Measurements from ENCODE around the gene GLMP. TPM values are rescaled to one million over a fixed set of nuclear protein-coding genes. Genes with fewer than 3 reads are reported as not detected.

Gene GLMP
- total RNA-seq, 1 donor from 2014 or later, result 43.6 TPM

- no peak for FAIRE-seq
- H3K27ac Mint-ChIP-seq (ENCODE audit: unreplicated experiment), result no peak overlapping the region
- no peak overlapping the region for H2AFZ ChIP-seq (ENCODE audit: low read depth, low read length)
Measured at GRCh38 chr1:156263288-156263655, 32.2 kb downstream of the GLMP start.

GRCh38 chr1:156262461-156263287 is 32.8 kb downstream of the GLMP start:
- Histone ChIP-seq H4K20me1 (ENCODE audit: insufficient read depth, low read length) (peaks cover 85% of the 10 kb centered on the region), H3K27me3 (ENCODE audit: insufficient read depth, low read length) (no peaks in the 10 kb centered on the region), H3K27ac (ENCODE audit: low read depth, low read length) (peak overlapping the region; percentile 61), H3K79me2 (ENCODE audit: insufficient read depth, low read length) (peaks cover 18% of the 10 kb centered on the region), H3K36me3 (ENCODE audit: insufficient read depth, low read length) (peaks cover 61% of the 10 kb centered on the region), H3K9me3 (ENCODE audit: insufficient read depth, low read depth, low read length) (no peaks in the 10 kb centered on the region), H3K4me3 (ENCODE audit: insufficient read depth, low read depth, low read length) (no peak overlapping the region), H3K4me1 (ENCODE audit: insufficient read depth, low read length) (peaks cover 15% of the 10 kb centered on the region), H3K4me2 (ENCODE audit: low read length) (peak overlapping the region; percentile 61), H2AFZ (ENCODE audit: low read depth, low read length) (no peak overlapping the region), H3K9ac (ENCODE audit: low read length) (peak overlapping the region; percentile 42)
- DNase-seq (ENCODE audit: low read depth) (peak; percentile 90), FAIRE-seq (peak; percentile 83)
- Mint-ChIP-seq H3K27ac (ENCODE audit: unreplicated experiment) (no peak overlapping the region), H3K4me1 (ENCODE audit: low read depth, unreplicated experiment) (peaks cover 4% of the 10 kb centered on the region), H3K9me3 (ENCODE audit: unreplicated experiment) (no peaks in the 10 kb centered on the region), H3K4me3 (ENCODE audit: unreplicated experiment) (no peak overlapping the region), H3K36me3 (ENCODE audit: low read depth, unreplicated experiment) (peaks cover 42% of the 10 kb centered on the region), H3K27me3 (ENCODE audit: low read depth, unreplicated experiment) (no peaks in the 10 kb centered on the region)
- no peak for TF ChIP-seq CTCF (IDR thresholded peaks at IDR 0.05; ENCODE audit: insufficient read depth, low read depth, low read length)
- TF ChIP-seq EZH2 (IDR thresholded peaks at IDR 0.05; ENCODE audit: insufficient read depth, low read length), result no peak

More at GRCh38 chr1:156263288-156263655, 32.2 kb downstream of the GLMP start:
- Histone ChIP-seq H4K20me1 (ENCODE audit: insufficient read depth, low read length) (peaks cover 86% of the 10 kb centered on the region), H3K27ac (ENCODE audit: low read depth, low read length) (peak overlapping the region; percentile 61), H3K4me1 (ENCODE audit: insufficient read depth, low read length) (peaks cover 15% of the 10 kb centered on the region), H3K4me3 (ENCODE audit: insufficient read depth, low read depth, low read length) (no peak overlapping the region), H3K9me3 (ENCODE audit: insufficient read depth, low read depth, low read length) (no peaks in the 10 kb centered on the region), H3K79me2 (ENCODE audit: insufficient read depth, low read length) (peaks cover 18% of the 10 kb centered on the region), H3K4me2 (ENCODE audit: low read length) (peak overlapping the region; percentile 61), H3K9ac (ENCODE audit: low read length) (peak overlapping the region; percentile 28), H3K36me3 (ENCODE audit: insufficient read depth, low read length) (peaks cover 61% of the 10 kb centered on the region), H3K27me3 (ENCODE audit: insufficient read depth, low read length) (no peaks in the 10 kb centered on the region)
- H3K4me3 Mint-ChIP-seq (ENCODE audit: unreplicated experiment), result no peak overlapping the region
- H3K36me3 Mint-ChIP-seq (ENCODE audit: low read depth, unreplicated experiment), result peaks cover 48% of the 10 kb centered on the region
- DNase-seq (ENCODE audit: low read depth), result no peak
- H3K9me3 Mint-ChIP-seq (ENCODE audit: unreplicated experiment), result no peaks in the 10 kb centered on the region
- peaks cover 5% of the 10 kb centered on the region for H3K4me1 Mint-ChIP-seq (ENCODE audit: low read depth, unreplicated experiment)
- no peak for TF ChIP-seq CTCF (IDR thresholded peaks at IDR 0.05; ENCODE audit: insufficient read depth, low read depth, low read length)
- TF ChIP-seq EZH2 (IDR thresholded peaks at IDR 0.05; ENCODE audit: insufficient read depth, low read length), result no peak
- no peaks in the 10 kb centered on the region for H3K27me3 Mint-ChIP-seq (ENCODE audit: low read depth, unreplicated experiment)

- no peaks in the 10 kb centered on the region for H3K9me3 Mint-ChIP-seq (ENCODE audit: unreplicated experiment)
- TF ChIP-seq CTCF (IDR thresholded peaks at IDR 0.05; ENCODE audit: insufficient read depth, low read depth, low read length) (no peak), EZH2 (IDR thresholded peaks at IDR 0.05; ENCODE audit: insufficient read depth, low read length) (no peak)
- peaks cover 39% of the 10 kb centered on the region for H3K36me3 Mint-ChIP-seq (ENCODE audit: low read depth, unreplicated experiment)
- no peak overlapping the region for H3K4me2 ChIP-seq (ENCODE audit: low read length)
- H3K9ac ChIP-seq (ENCODE audit: low read length), result no peak overlapping the region
- no peak overlapping the region for H3K27ac ChIP-seq (ENCODE audit: low read depth, low read length)
- DNase-seq (ENCODE audit: low read depth), result no peak
- no peak overlapping the region for H3K4me3 ChIP-seq (ENCODE audit: insufficient read depth, low read depth, low read length)
- no peak for FAIRE-seq
- peaks cover 4% of the 10 kb centered on the region for H3K4me1 Mint-ChIP-seq (ENCODE audit: low read depth, unreplicated experiment)
- peaks cover 15% of the 10 kb centered on the region for H3K4me1 ChIP-seq (ENCODE audit: insufficient read depth, low read length)
- H3K36me3 ChIP-seq (ENCODE audit: insufficient read depth, low read length), result peaks cover 59% of the 10 kb centered on the region
- H4K20me1 ChIP-seq (ENCODE audit: insufficient read depth, low read length), result peaks cover 82% of the 10 kb centered on the region
- H3K27me3 ChIP-seq (ENCODE audit: insufficient read depth, low read length), result no peaks in the 10 kb centered on the region
- H2AFZ ChIP-seq (ENCODE audit: low read depth, low read length), result no peak overlapping the region
- no peak overlapping the region for H3K4me3 Mint-ChIP-seq (ENCODE audit: unreplicated experiment)
- H3K79me2 ChIP-seq (ENCODE audit: insufficient read depth, low read length), result peaks cover 14% of the 10 kb centered on the region
- no peak overlapping the region for H3K27ac Mint-ChIP-seq (ENCODE audit: unreplicated experiment)
- H3K9me3 ChIP-seq (ENCODE audit: insufficient read depth, low read depth, low read length), result no peaks in the 10 kb centered on the region
- no peaks in the 10 kb centered on the region for H3K27me3 Mint-ChIP-seq (ENCODE audit: low read depth, unreplicated experiment)
Measured at GRCh38 chr1:156260896-156261295, 34.6 kb downstream of the GLMP start.

Data from astrocyte (in vitro differentiated cells and primary cell).